Loucy (cell line): Measurements from ENCODE around the gene C15orf62.

Experiments
- H2AFZ ChIP-seq: fragments of 200-600 bp; sonication (generic); 2 replicates; pipeline ENCODE4 v1.6.0; 2016; ENCODE audit warnings: antibody characterized with exemption, mild to moderate bottlenecking, low read length, moderate library complexity
- H3F3A ChIP-seq: fragments of 200-600 bp; 2 replicates; pipeline ENCODE4 v1.6.0; 2016; ENCODE audit warnings: antibody characterized with exemption, low read depth, mild to moderate bottlenecking
- H3K27me3 ChIP-seq: fragments of 200-600 bp; sonication (generic); 2 replicates; pipeline ENCODE4 v1.6.1; 2014; ENCODE audit warnings: low read length, mild to moderate bottlenecking; ENCODE audit not compliant: insufficient read depth, poor library complexity, severe bottlenecking
- H3K36me3 ChIP-seq: fragments of 200-600 bp; sonication (generic); 2 replicates; pipeline ENCODE4 v1.6.1; 2016; ENCODE audit warnings: low read length; ENCODE audit not compliant: insufficient read depth
- H3K4me1 ChIP-seq: fragments of 200-600 bp; sonication (generic); 2 replicates; pipeline ENCODE4 v1.5.1; 2014; ENCODE audit warnings: low read length, mild to moderate bottlenecking; ENCODE audit not compliant: insufficient read depth, poor library complexity, severe bottlenecking
- H3K4me2 ChIP-seq: fragments of 200-600 bp; sonication (generic); 2 replicates; pipeline ENCODE4 v1.6.0; 2014; ENCODE audit warnings: antibody characterized with exemption, low read length, low read depth, mild to moderate bottlenecking; ENCODE audit not compliant: poor library complexity, severe bottlenecking
- H3K4me3 ChIP-seq: fragments of 200-600 bp; sonication (generic); 2 replicates; pipeline ENCODE4 v1.5.1; 2014; ENCODE audit warnings: low read length, mild to moderate bottlenecking, mixed read lengths; ENCODE audit not compliant: poor library complexity, severe bottlenecking
- H3K79me2 ChIP-seq: fragments of 200-600 bp; sonication (generic); 2 replicates; pipeline ENCODE4 v1.6.1; 2014; ENCODE audit warnings: low read length; ENCODE audit not compliant: insufficient read depth
- H3K9ac ChIP-seq: fragments of 200-600 bp; sonication (generic); 2 replicates; pipeline ENCODE4 v1.6.0; 2014; ENCODE audit warnings: mild to moderate bottlenecking, low read depth, low read length, moderate library complexity; ENCODE audit not compliant: poor library complexity, severe bottlenecking
- H3K9me2 ChIP-seq: fragments of 200-600 bp; sonication (generic); replicated peaks from 2 replicates; pipeline ENCODE4 v1.6.1; 2016; ENCODE audit warnings: low read depth, low read length, mixed read lengths
- H3K9me3 ChIP-seq: fragments of 200-600 bp; sonication (generic); 2 replicates; pipeline ENCODE4 v1.6.1; 2014; ENCODE audit warnings: mild to moderate bottlenecking, antibody characterized with exemption, low read length, low read depth; ENCODE audit not compliant: insufficient read depth
- H4K20me1 ChIP-seq: fragments of 200-600 bp; sonication (generic); 2 replicates; pipeline ENCODE4 v1.6.0; 2014; ENCODE audit warnings: antibody characterized with exemption, low read length, mild to moderate bottlenecking; ENCODE audit not compliant: insufficient read depth, poor library complexity, severe bottlenecking
- CTCF ChIP-seq: fragments of 200-600 bp; sonication (generic); conservative IDR thresholded peaks from 2 replicates; pipeline ENCODE4 v1.5.1; 2014; ENCODE audit warnings: mild to moderate bottlenecking, antibody characterized with exemption, low read length
- EZH2phosphoT487 ChIP-seq: fragments of 200-600 bp; IDR thresholded peaks from 2 replicates; pipeline ENCODE4 v1.6.1; 2018; ENCODE audit warnings: antibody characterized with exemption, mild to moderate bottlenecking, moderate library complexity, borderline replicate concordance

C15orf62 gene

GRCh38 chr15:40756938-40757337 is 12.8 kb upstream of the C15orf62 start:
- Histone ChIP-seq H4K20me1 (peaks cover 3% of the 10 kb centered on the region), H3F3A (peaks cover 6% of the 10 kb centered on the region; the same call in 1 of the 2 replicates), H3K27me3 (no peaks in the 10 kb centered on the region), H3K4me2 (peak overlapping the region; percentile 69), H3K36me3 (no peaks in the 10 kb centered on the region), H3K9me3 (no peaks in the 10 kb centered on the region), H3K4me1 (peaks cover 36% of the 10 kb centered on the region), H3K4me3 (peak overlapping the region; percentile 19), H3K9me2 (no peaks in the 10 kb centered on the region), H2AFZ (no peak overlapping the region), H3K9ac (peak overlapping the region; percentile 56), H3K79me2 (peaks cover 29% of the 10 kb centered on the region)
- TF ChIP-seq CTCF (no peak), EZH2phosphoT487 (no peak)

DNA sequence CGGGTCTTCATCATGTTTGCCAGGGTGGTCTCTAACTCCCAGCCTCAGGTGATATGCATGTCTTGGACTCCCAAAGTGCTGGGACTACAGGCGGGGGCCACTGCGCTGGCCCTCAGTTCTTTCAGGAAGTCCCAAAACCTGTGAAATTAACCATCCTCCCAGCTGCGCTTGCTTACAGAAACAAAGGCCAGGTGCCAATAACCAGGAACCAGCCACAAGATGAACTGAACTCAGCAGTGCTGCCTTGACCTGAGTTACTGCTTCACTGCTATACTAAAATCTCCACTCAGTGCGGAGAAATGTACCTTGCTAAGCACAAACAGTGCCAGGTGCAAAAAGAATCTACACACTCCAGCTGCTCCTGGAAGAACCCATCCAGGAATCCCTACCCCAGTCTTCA is 9.8 kb upstream of the C15orf62 start:
- no peak for TF ChIP-seq CTCF
- TF ChIP-seq EZH2phosphoT487 = no peak
- H3K36me3 ChIP-seq = no peaks in the 10 kb centered on the region
- H2AFZ ChIP-seq = no peak overlapping the region
- no peak overlapping the region for H3K4me3 ChIP-seq
- peaks cover 6% of the 10 kb centered on the region; the same call in 1 of the 2 replicates for H3F3A ChIP-seq
- peaks cover 30% of the 10 kb centered on the region for H3K4me1 ChIP-seq
- H3K4me2 ChIP-seq = no peak overlapping the region
- no peaks in the 10 kb centered on the region for H3K9me3 ChIP-seq
- peaks cover 16% of the 10 kb centered on the region for H3K79me2 ChIP-seq
- H3K9ac ChIP-seq = no peak overlapping the region
- no peaks in the 10 kb centered on the region for H4K20me1 ChIP-seq
- H3K9me2 ChIP-seq = no peaks in the 10 kb centered on the region
- H3K27me3 ChIP-seq = no peaks in the 10 kb centered on the region

- peaks cover 3% of the 10 kb centered on the region; the same call in 1 of the 2 replicates for H3F3A ChIP-seq
- no peaks in the 10 kb centered on the region for H3K9me2 ChIP-seq
- no peaks in the 10 kb centered on the region for H3K9me3 ChIP-seq
- peak overlapping the region; percentile 98 for H3K4me3 ChIP-seq
- H3K27me3 ChIP-seq = no peaks in the 10 kb centered on the region
- H3K9ac ChIP-seq = peak overlapping the region; percentile 84
- H4K20me1 ChIP-seq = peaks cover 7% of the 10 kb centered on the region
- H3K36me3 ChIP-seq = no peaks in the 10 kb centered on the region; the same call in 1 of the 2 replicates
- H3K4me2 ChIP-seq = peak overlapping the region; percentile 95
- peaks cover 39% of the 10 kb centered on the region for H3K4me1 ChIP-seq
- peak overlapping the region; percentile 78 for H2AFZ ChIP-seq
- TF ChIP-seq EZH2phosphoT487 = no peak
- TF ChIP-seq CTCF = no peak
- peaks cover 47% of the 10 kb centered on the region for H3K79me2 ChIP-seq
Measured at GRCh38 chr15:40762919-40763800, 6.6 kb upstream of the C15orf62 start.
